C4-2B (cell line): ENCODE measurements around the gene COL4A4.

Experiments used
- ZFX ChIP-seq: fragments of 450-650 bp; IDR thresholded peaks from 2 replicates; pipeline ENCODE4 v1.6.1; 2017
- TF ChIP-seq, protein P1 (sequence below): fragments of 450-650 bp; conservative IDR thresholded peaks from 2 replicates; pipeline ENCODE4 v1.5.1; 2017; ENCODE audit warnings: mild to moderate bottlenecking

- TF ChIP-seq, protein P1, sequence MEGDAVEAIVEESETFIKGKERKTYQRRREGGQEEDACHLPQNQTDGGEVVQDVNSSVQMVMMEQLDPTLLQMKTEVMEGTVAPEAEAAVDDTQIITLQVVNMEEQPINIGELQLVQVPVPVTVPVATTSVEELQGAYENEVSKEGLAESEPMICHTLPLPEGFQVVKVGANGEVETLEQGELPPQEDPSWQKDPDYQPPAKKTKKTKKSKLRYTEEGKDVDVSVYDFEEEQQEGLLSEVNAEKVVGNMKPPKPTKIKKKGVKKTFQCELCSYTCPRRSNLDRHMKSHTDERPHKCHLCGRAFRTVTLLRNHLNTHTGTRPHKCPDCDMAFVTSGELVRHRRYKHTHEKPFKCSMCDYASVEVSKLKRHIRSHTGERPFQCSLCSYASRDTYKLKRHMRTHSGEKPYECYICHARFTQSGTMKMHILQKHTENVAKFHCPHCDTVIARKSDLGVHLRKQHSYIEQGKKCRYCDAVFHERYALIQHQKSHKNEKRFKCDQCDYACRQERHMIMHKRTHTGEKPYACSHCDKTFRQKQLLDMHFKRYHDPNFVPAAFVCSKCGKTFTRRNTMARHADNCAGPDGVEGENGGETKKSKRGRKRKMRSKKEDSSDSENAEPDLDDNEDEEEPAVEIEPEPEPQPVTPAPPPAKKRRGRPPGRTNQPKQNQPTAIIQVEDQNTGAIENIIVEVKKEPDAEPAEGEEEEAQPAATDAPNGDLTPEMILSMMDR = no peak
- no peak for TF ChIP-seq ZFX
Measured at GRCh38 chr2:226965376-226965775, 198.6 kb downstream of the COL4A4 start.
